Ascending aorta (tissue), 2 donors: ENCODE measurements around the gene FAM156A. TPM values are rescaled to one million over a fixed set of nuclear protein-coding genes. Genes with fewer than 3 reads are reported as not detected.
"Not testable (repeated sequence)": the region's sequence is repeated elsewhere in the genome, so short reads cannot be mapped to it uniquely, and the experiment has no call there.

Experiments used
- DNase-seq, 2 donors: peaks; one replicate each; pipeline ENCODE4 v3.0.0-alpha.2; 2019; ENCODE audit warnings: low spot score in 2 of 2
- H3K27ac ChIP-seq, 2 donors: fragments of 200-600 bp; sonication (generic); one replicate each; pipeline ENCODE4 v1.5.1; 2016 to 2017; ENCODE audit warnings: mild to moderate bottlenecking in 1 of 2
- H3K27me3 ChIP-seq: fragments of 200-600 bp; sonication (generic); one replicate; pipeline ENCODE4 v1.5.1; 2017
- H3K36me3 ChIP-seq, 2 donors: fragments of 200-600 bp; sonication (generic); one replicate each; pipeline ENCODE4 v1.5.1; 2016
- H3K4me1 ChIP-seq, 2 donors: fragments of 200-600 bp; sonication (generic); one replicate each; pipeline ENCODE4 v1.5.1; 2016 to 2017; ENCODE audit warnings: mild to moderate bottlenecking in 1 of 2
- H3K4me3 ChIP-seq, 2 donors: fragments of 200-600 bp; sonication (generic); one replicate each; pipeline ENCODE4 v1.5.1; 2016 to 2017; ENCODE audit warnings: mild to moderate bottlenecking in 1 of 2
- H3K9me3 ChIP-seq, 2 donors: fragments of 200-600 bp; sonication (generic); one replicate each; pipeline ENCODE4 v1.5.1; 2016
- intact Hi-C: fragments of 100-400 bp; cut with DNase I; formaldehyde crosslinking; loops from one replicate; pipeline ENCODE4 v1.15.1; 2023
- total RNA-seq: library from RNA; depleted of rRNA; stranded (reverse); fragments of >200 nt; gene quantifications from one replicate; pipeline ENCODE4 v1.1.0, GENCODE V29; 2016
- TF ChIP-seq, protein P1 (sequence below), 3 experiments: fragments of 200-600 bp in 2 of 3; fragments of 450-650 bp in 1 of 3; sonication (generic) in 2 of 3; IDR thresholded peaks; one replicate each; pipeline ENCODE4 v1.5.1; 2016 to 2019; ENCODE audit warnings: antibody characterized with exemption in 3 of 3, mild to moderate bottlenecking in 1 of 3, moderate library complexity in 1 of 3

The FAM156A gene
- total RNA-seq, 1 donor from 2014 or later = 50.9 TPM

DNA sequence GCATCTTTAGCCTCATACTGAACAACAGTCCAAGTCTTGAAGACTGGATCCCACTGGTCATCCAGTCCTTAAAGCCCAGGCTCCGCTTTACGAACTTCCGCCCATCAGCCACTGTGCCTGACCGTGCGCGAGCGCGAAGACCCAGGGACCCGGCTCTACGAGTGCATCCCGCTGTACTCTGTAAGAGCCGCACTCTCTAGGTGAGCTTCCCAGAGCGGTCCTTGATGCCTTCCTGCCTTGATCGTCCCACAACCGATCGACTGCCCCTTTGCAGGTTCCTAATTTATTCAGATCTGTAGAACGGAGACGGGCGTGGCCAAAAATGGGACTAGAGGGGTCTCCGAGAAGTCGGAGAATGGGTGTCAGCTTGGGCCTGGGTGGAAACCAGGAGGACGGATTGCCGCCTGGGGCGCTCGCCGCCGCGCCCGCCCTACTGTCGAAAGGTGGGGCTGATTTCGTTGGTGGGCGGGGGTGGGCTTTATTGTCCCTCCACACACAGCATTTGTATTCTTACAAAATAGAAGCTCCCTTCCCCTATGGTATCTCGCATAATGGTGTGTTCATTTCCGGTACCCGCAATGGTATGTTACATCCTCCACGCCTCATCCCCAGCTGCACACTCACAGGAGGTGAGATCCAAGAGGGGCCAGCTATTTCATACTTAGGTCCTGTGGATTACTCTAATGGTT, 42.3 kb upstream of the FAM156A start:
- Histone ChIP-seq H3K4me1 (peaks cover 0 to 2% of the 10 kb centered on the region in 2 donors), H3K9me3 (no peaks in the 10 kb centered on the region), H3K27ac (no peak overlapping the region), H3K36me3 (no peaks in the 10 kb centered on the region), H3K4me3 (no peak overlapping the region), H3K27me3 (no peaks in the 10 kb centered on the region)
- TF ChIP-seq, protein P1, sequence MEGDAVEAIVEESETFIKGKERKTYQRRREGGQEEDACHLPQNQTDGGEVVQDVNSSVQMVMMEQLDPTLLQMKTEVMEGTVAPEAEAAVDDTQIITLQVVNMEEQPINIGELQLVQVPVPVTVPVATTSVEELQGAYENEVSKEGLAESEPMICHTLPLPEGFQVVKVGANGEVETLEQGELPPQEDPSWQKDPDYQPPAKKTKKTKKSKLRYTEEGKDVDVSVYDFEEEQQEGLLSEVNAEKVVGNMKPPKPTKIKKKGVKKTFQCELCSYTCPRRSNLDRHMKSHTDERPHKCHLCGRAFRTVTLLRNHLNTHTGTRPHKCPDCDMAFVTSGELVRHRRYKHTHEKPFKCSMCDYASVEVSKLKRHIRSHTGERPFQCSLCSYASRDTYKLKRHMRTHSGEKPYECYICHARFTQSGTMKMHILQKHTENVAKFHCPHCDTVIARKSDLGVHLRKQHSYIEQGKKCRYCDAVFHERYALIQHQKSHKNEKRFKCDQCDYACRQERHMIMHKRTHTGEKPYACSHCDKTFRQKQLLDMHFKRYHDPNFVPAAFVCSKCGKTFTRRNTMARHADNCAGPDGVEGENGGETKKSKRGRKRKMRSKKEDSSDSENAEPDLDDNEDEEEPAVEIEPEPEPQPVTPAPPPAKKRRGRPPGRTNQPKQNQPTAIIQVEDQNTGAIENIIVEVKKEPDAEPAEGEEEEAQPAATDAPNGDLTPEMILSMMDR (IDR thresholded peaks at IDR 0.05) = no peak
- DNase-seq = no peak
- intact Hi-C loops = no loop called here

DNA sequence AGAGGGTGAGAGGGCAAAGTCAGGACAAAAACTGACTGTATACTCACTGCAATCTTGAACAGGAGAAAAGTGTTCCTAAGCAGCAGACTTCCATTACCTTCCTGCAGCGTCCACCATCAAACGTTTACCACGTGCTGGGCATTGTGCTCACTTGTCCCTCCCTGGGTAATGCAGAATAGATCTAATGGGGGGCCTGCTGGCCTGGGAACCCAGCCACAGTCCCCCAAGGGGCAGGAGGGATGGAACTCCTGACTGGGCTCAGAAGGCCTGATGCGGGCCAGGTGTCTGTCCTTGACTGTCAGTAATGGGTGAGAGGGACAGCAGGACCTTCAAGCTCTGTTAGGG, 37.6 kb upstream of the FAM156A start:
- TF ChIP-seq, protein P1 (IDR thresholded peaks at IDR 0.05) = no peak
- DNase-seq = no peak
- peak overlapping the region; percentile 52 to 69 for H3K4me3 ChIP-seq
- peaks cover 0 to 2% of the 10 kb centered on the region in 2 donors for H3K4me1 ChIP-seq
- H3K27me3 ChIP-seq = no peaks in the 10 kb centered on the region
- H3K9me3 ChIP-seq = no peaks in the 10 kb centered on the region
- H3K36me3 ChIP-seq = no peaks in the 10 kb centered on the region
- intact Hi-C loops = loop anchor here (5.0 kb wide), 2 partner anchors 96 to 734 kb away; partner anchors contain the start of gene KANTR
- H3K27ac ChIP-seq = peak overlapping the region; percentile 79 to 81

DNA sequence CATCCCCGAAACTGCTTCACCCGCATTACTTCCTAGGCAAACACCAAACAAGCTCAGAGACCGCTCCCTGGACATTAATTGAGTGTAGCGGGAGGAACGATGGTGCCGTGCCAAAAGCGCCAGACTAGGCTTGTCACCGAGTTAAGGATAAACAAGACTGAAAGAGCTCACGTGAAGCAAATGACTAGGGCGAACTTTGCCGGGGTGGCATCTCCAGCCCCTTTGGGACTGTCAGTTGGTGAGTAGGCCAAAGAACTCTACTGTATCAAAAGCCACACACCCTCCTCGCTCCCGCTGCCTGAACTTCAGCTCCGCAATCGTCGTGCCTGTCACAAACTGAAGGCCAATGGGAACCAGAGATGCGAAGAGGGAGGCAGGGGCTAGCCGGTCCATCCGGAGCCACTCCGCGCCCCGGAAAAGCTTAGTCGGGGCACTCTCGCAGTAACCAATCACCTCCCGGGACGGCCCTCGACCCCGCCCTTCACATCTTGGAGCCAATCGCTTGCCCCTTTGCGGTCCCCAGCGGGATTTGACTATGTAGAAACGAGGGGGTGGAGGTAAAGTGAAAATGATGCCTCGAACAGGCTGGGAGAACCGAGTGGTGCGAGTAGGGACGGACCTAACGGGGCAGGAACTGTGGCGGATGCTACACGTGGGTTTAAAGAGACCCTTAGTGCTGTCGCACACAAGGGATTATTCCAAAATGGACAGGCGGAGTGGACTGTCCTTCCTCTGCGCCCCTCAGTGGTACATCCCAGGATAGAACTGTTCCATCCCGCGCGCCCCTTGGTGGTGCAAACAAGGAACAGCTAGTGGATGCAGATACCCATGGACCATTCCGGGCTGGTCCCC, 37.0 kb upstream of the FAM156A start:
- no peaks in the 10 kb centered on the region for H3K36me3 ChIP-seq
- intact Hi-C loops = loop anchor here (5.0 kb wide), 2 partner anchors 97 to 733 kb away; partner anchors contain the start of gene KANTR

DNA sequence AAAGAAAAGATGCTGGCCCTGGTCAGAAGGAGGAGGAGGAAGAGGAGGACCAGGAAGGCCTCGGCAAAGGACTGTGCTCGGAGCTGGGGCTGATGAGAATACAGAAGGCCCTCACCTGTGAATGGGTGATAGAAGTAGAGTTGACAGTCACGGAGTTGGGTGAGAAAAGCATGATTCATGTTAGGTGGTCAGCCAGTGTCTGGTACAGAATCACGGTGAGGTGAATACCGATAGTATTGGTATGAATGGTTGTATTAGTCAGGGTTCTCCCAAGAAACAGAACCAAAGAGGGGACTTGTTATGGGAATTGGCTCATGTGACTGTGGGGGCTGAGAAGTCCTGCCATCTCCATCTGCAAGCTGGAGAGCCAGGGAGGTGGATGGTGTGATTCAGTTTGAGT, 32.5 kb upstream of the FAM156A start:
- Histone ChIP-seq H3K4me3 (no peak overlapping the region), H3K4me1 (no peaks in the 10 kb centered on the region), H3K27ac (no peak overlapping the region), H3K9me3 (no peaks in the 10 kb centered on the region), H3K36me3 (no peaks in the 10 kb centered on the region), H3K27me3 (no peaks in the 10 kb centered on the region)
- TF ChIP-seq, protein P1 (IDR thresholded peaks at IDR 0.05) = no peak
- no peak for DNase-seq
- intact Hi-C loops = no loop called here

More for the DNA sequence above, 37.0 kb upstream of the FAM156A start:
- DNase-seq = peak; percentile 83 to 96
- no peaks in the 10 kb centered on the region for H3K9me3 ChIP-seq
- H3K4me1 ChIP-seq = peaks cover 0 to 2% of the 10 kb centered on the region in 2 donors
- peak overlapping the region; percentile 52 to 69 for H3K4me3 ChIP-seq
- no peaks in the 10 kb centered on the region for H3K27me3 ChIP-seq
- TF ChIP-seq, protein P1 (IDR thresholded peaks at IDR 0.05) = peak; percentile 47 to 67 (median 62)
- peak overlapping the region; percentile 79 to 81 for H3K27ac ChIP-seq

DNA sequence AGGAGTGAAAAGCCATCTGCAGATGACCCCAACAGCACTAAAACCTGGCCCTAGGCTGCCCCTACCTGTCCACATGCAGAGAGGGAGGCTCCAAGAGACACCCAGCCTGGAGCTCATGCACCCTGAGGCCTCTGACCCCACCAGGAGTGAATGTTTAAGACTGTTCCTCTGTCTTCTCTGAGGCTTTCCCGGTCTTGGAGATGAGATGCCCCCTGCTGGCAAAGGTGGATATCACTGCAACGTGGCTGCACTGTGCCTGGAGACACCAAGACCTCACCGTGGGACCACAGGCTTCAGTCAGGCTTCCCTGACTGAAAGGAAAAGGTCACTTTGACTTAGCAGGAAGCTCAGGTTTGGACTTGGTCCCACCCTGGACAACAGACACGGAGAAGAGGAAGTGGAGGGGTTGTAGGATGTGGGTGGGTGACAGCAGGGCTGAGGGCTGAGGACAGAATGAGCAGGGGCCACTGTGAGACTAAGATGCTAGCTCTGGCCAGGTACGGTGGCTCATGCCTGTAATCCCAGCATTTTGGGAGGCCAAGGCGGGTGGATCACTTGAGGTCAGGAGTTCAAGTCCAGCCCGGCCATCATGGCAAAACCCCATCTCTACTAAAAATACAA, 31.8 kb upstream of the FAM156A start:
- H3K27ac ChIP-seq = peak overlapping the region; percentile 38 to 46
- TF ChIP-seq, protein P1 (IDR thresholded peaks at IDR 0.05) = peak; percentile 32 to 54 (median 52)

More for the DNA sequence above, 31.8 kb upstream of the FAM156A start:
- H3K4me1 ChIP-seq, H3K4me3 ChIP-seq, H3K27me3 ChIP-seq, H3K9me3 ChIP-seq, H3K36me3 ChIP-seq, intact Hi-C loops: not testable (repeated sequence)
- peak in 1 of 2 donors; percentile 79 for DNase-seq
